Skin epidermis (tissue), 12 donors: Measurements from ENCODE around the gene XYLT1.

ENCODE experiments used
- H3K27ac ChIP-seq, 21 experiments: fragments of 200-600 bp; sonication (generic) in 11 of 21; one replicate each; pipeline ENCODE4 v1.5.0; 2020; ENCODE audit warnings: mild to moderate bottlenecking in 3 of 21, inconsistent platforms in 2 of 21, moderate library complexity in 2 of 21
- H3K4me3 ChIP-seq, 7 experiments: fragments of 200-600 bp; sonication (generic) in 2 of 7; one replicate each; pipeline ENCODE4 v1.5.0; 2020; ENCODE audit warnings: inconsistent platforms in 2 of 7, mild to moderate bottlenecking in 2 of 7, moderate library complexity in 1 of 7

The XYLT1 gene

GRCh38 chr16:17283016-17283415, 187.7 kb downstream of the XYLT1 start:
- no peak overlapping the region for H3K4me3 ChIP-seq
- no peak overlapping the region for H3K27ac ChIP-seq

DNA sequence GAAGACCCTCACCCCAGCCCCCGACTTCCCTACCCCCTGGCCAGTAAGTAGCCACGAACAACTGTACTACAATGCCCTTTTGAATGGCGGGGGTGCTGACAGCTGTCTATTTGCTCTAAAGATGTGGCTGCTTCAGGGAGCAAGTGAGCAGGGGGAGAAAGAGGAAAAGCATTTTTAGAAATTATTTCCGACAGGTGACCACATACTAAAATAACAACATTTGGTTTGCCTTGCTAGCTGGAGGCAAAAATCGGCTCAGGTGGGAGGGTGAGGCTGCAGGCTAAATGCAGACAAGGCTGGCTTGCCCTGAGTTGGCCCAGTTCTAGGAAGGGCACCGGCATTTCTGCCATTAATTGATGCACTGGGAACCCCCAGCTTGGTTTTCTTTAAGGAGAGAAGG, 188.5 kb downstream of the XYLT1 start:
- H3K27ac ChIP-seq = no peak overlapping the region

DNA sequence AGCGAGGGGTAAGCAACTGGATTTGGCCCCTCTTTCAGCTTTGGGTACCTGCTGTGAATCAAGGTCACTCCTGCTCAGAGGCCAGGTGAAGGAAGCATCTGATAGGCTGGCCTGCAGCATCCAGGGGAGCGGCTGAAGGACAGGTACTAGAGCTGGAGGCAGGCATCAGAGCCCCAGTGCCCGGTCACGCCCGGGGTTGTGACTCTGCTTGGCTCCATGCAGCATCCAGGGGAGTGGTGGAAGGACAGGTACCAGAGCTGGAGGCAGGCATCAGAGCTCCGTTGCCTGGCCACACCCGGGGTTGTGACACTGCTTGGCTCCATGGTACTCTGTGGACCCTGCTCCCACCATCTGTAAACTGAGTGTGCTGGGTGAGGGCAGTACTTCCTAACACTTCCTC, 189.7 kb downstream of the XYLT1 start:
- Histone ChIP-seq H3K4me3 (no peak overlapping the region), H3K27ac (no peak overlapping the region)

More for the DNA sequence above, 188.5 kb downstream of the XYLT1 start:
- no peak overlapping the region for H3K4me3 ChIP-seq

DNA sequence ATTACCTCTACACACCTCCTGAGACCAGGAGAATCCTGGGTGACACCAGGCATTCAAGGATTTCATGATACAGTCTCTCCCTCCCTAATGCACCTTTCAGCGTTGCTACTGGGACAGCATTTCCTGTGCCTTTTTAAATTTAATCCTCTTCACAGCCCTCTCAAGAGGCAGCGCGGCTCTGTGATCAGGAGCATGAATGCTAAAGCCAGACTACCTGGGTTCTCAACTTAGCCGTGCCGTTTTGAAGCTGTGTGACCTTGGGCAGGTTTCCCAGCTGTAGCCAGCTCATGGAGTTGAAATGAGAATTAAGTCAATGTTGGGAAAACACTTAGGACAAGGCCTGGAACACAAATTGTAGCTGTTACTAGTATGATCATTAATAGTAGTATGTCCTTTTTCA, 191.8 kb downstream of the XYLT1 start:
- no peak overlapping the region for H3K4me3 ChIP-seq

GRCh38 chr16:17277981-17278381, 192.8 kb downstream of the XYLT1 start:
- Histone ChIP-seq H3K4me3 (no peak overlapping the region), H3K27ac (no peak overlapping the region)

More for the DNA sequence above, 191.8 kb downstream of the XYLT1 start:
- no peak overlapping the region for H3K27ac ChIP-seq

GRCh38 chr16:17276610-17277009, 194.2 kb downstream of the XYLT1 start:
- Histone ChIP-seq H3K27ac (no peak overlapping the region), H3K4me3 (no peak overlapping the region)

GRCh38 chr16:17276010-17276530, 194.7 kb downstream of the XYLT1 start:
- no peak overlapping the region for H3K27ac ChIP-seq
- no peak overlapping the region for H3K4me3 ChIP-seq

DNA sequence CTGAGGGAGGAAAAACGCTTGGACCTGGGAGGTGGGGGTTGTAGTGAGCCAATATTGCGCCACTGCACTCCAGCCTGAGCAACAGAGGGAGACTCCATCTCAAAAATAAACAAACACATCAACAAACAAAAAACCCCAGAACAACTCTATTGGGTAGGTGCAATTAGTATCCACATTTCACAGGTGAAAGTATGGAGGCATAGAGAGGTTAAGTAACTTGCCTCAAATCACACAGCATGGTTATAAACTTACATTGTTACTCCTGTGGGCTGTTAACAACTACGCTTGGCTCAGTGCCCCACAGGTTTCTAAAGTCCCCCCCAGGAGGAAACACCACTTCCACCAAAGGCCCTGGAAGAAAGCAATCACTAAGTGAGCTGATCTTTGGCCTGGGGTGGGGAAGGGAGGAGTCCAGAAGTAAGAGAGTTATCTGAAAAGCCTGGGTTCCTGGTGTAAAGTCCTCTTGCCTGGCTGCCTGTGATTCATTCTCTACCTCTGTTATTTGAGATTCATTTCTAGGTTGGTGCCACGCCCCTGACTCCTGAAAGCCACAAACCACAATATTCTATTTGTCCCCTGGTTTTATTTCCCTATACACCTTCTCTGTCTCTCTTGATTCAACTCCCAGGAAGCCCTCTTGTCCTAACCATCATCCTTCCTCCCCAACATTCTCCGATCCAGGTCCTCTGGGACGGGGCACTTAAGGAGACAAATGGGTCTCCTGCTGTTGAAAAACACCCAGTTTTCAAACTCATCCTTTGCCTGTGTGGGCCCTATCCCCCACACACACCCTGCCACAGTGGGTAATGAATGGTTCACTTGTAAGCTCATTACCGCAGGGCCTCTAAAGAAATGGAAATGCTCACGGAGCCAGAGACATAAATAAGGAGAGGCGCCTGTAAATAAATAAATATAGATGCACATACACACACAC, 195.4 kb downstream of the XYLT1 start:
- Histone ChIP-seq H3K4me3 (no peak overlapping the region), H3K27ac (no peak overlapping the region)

DNA sequence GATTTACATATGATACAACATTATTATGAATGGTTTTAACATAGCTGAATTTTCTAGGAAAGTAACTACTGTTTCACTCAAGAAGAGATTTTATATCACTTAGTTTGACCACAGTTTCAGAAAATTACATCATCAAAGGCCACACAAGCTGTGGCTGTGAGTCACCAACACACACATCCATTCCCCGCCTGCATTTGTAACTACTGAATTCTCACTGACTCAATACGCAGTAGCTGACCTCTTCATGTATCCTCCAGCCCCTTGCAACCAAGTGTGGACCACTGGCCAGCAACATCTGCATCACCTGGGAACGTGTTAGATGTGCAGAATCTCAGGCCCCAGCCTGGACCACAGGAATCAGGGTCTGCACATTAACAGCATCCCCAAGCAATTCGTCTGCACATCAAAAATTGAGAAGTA, 197.6 kb downstream of the XYLT1 start:
- Histone ChIP-seq H3K4me3 (no peak overlapping the region), H3K27ac (no peak overlapping the region)

DNA sequence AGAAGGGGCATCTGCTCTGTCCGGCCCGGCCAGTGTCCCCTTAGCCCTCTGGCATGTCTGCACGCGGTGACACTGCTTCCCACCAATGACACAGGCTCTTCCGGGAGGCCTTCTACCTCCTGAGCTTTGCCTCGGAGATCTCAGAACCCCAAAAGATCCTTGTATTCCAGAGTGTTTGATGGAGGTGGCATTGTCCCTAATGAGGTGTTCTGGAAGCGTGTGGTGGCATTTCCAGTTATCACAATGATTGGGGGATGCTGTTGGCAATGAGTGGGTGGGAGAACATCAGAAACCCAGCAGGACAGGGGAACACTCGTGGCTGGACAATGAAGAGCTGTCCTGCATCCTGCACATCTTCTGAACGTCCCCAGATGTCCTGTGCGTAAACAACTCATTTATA, 198.0 kb downstream of the XYLT1 start:
- no peak overlapping the region for H3K4me3 ChIP-seq
- no peak overlapping the region for H3K27ac ChIP-seq

DNA sequence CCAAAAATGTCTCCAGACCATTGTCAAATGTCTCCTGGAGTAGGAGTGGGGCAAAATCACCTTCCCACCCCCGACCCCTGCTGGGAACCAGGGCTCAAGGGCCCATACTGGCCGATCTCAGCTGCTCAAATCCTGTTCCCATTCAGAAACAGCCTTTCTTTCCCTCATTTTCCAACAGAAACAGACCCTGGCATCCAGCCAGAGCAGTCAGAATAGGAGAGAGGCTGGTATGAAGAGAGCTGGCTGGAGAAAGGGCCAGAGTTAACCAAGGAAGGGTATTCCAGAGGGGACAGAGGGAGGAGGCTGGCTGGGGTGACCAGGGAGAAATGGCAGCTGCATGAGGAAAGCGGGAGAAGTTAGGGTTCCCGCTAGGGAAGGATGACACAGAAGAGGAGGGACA, 199.1 kb downstream of the XYLT1 start:
- no peak overlapping the region for H3K27ac ChIP-seq
- no peak overlapping the region for H3K4me3 ChIP-seq

- H3K27ac ChIP-seq = no peak overlapping the region
- no peak overlapping the region for H3K4me3 ChIP-seq
Observed at GRCh38 chr16:17270683-17271109, 200.1 kb downstream of the XYLT1 start.

GRCh38 chr16:17270111-17270510, 200.6 kb downstream of the XYLT1 start:
- H3K27ac ChIP-seq = no peak overlapping the region

GRCh38 chr16:17269439-17269838, 201.3 kb downstream of the XYLT1 start:
- H3K27ac ChIP-seq = no peak overlapping the region
- H3K4me3 ChIP-seq = no peak overlapping the region

More at GRCh38 chr16:17270111-17270510, 200.6 kb downstream of the XYLT1 start:
- no peak overlapping the region for H3K4me3 ChIP-seq

GRCh38 chr16:17266608-17267313, 204.0 kb downstream of the XYLT1 start:
- H3K27ac ChIP-seq = no peak overlapping the region
- no peak overlapping the region for H3K4me3 ChIP-seq

DNA sequence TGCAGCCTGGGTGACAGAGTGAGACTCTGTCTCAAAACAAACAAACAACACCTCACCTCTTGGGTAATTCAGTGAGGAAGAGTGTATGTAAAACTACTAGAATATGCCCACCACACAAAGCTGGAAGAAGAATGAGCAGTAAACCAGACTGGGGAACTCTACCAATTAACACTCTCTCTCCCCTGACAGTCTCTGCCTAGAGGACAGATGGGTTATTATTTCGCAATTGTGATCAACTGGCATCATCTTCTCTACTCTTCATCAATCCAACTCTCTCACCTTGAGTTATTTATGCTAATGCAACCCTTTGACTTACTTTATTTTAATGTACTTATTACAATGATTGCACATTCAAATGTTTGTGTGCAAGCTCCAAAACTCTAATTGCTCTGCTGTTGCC, 205.6 kb downstream of the XYLT1 start:
- no peak overlapping the region for H3K27ac ChIP-seq
- no peak overlapping the region for H3K4me3 ChIP-seq

DNA sequence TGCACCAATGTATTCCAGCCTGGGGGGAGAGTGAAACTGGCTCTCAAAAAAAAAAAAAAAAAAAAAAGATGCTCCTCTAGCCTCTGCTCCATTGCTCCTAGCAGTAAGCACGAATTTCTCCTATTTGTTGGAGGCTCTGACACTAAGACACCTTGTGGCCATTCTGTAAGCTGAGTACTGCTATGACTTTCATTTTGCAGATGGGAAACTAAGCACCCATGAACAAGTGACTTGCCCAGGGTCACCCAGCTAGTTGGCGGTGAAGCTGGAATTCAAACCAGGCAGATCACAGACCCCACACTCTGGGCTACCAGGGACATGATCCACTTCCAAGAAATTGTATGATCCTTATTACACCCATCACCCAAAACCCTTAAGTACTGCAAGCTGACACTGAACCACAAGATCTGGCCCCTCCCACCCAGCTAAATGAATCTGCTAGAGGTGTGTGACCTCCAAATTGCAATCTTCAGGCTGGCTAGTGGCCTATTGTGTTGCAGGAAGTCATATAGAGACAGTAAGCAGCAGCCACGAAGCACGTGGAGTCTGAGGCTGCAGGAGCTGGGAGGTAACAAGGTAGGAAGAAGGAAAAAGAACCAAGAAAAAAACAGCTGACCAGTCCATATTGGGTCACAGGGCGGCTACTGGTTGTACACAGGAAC, 209.4 kb downstream of the XYLT1 start:
- no peak overlapping the region for H3K27ac ChIP-seq
- H3K4me3 ChIP-seq = no peak overlapping the region

DNA sequence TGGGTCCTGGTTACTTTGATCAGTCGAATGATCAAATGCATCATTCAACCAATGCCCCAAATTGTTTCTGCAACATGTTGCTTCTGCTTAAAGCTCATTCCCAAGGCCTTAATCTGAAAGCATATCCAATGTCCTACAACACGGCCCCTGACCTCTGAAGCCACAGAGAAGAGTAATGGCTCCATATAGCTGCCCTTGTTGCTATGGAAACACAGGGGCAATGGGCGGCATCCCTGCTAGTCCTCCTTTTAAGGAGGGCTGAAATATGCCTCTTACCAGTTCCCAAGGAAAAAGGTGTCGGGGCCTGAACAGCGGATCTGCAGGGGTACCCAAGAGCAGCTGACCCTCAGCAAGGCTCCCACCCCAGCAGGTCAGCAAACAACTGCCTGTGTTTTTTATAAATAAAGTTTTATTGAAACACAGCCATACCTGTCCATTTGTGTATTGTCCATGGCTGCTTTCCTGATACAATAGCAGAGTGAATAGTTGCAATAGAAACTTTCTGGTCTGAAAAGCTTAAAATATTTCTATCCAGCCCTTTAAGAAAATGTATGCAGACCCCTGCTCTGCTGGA, 210.4 kb downstream of the XYLT1 start:
- H3K4me3 ChIP-seq = no peak overlapping the region
- H3K27ac ChIP-seq = no peak overlapping the region

GRCh38 chr16:17259751-17260270, 210.9 kb downstream of the XYLT1 start:
- Histone ChIP-seq H3K27ac (no peak overlapping the region), H3K4me3 (no peak overlapping the region)
